Measurements from ENCODE around the gene AR. TPM values are rescaled to one million over a fixed set of nuclear protein-coding genes. Genes with fewer than 3 reads are reported as not detected.

The AR gene
- polyA plus RNA-seq, 1 experiment, result 13.1 TPM

- POLR2A ChIA-PET, result no interaction called here
- DNase-seq (ENCODE audit: low read depth, low spot score), result no peak
- Histone ChIP-seq H3K4me3 (ENCODE audit: low read depth, low read length) (no peak overlapping the region), H3K27ac (ENCODE audit: low read depth, low read length) (no peak overlapping the region), H3K27me3 (ENCODE audit: control insufficient read depth, insufficient read depth, low read length) (no peaks in the 10 kb centered on the region), H3K9me3 (ENCODE audit: control insufficient read depth, insufficient read depth, low read length) (no peaks in the 10 kb centered on the region)
- TF ChIP-seq CTCF (IDR thresholded peaks at IDR 0.05; ENCODE audit: low read depth, low read length), result peak; percentile 7; the same call in 1 of the 2 replicates
- CTCF ChIA-PET, result no interaction called here
Observed at GRCh38 chrX:67724359-67725110, 180.7 kb downstream of the AR start.

- Histone ChIP-seq H3K4me3 (ENCODE audit: low read depth, low read length) (no peak overlapping the region), H3K27me3 (ENCODE audit: control insufficient read depth, insufficient read depth, low read length) (no peaks in the 10 kb centered on the region), H3K9me3 (ENCODE audit: control insufficient read depth, insufficient read depth, low read length) (no peaks in the 10 kb centered on the region), H3K27ac (ENCODE audit: low read depth, low read length) (no peak overlapping the region)
- no peak for TF ChIP-seq CTCF (IDR thresholded peaks at IDR 0.05; ENCODE audit: low read depth, low read length)
- no peak for DNase-seq (ENCODE audit: low read depth, low spot score)
- ChIA-PET POLR2A (no interaction called here), CTCF (no interaction called here)
Observed at GRCh38 chrX:67725471-67725870, 181.7 kb downstream of the AR start.

- DNase-seq (ENCODE audit: low read depth, low spot score), result no peak
- H3K27ac ChIP-seq (ENCODE audit: low read depth, low read length), result no peak overlapping the region
- H3K4me3 ChIP-seq (ENCODE audit: low read depth, low read length), result no peak overlapping the region
- H3K27me3 ChIP-seq (ENCODE audit: control insufficient read depth, insufficient read depth, low read length), result no peaks in the 10 kb centered on the region
- POLR2A ChIA-PET, result no interaction called here
- no peak for TF ChIP-seq CTCF (IDR thresholded peaks at IDR 0.05; ENCODE audit: low read depth, low read length)
- H3K9me3 ChIP-seq (ENCODE audit: control insufficient read depth, insufficient read depth, low read length), result no peaks in the 10 kb centered on the region
- CTCF ChIA-PET, result no interaction called here
Observed at GRCh38 chrX:67726018-67726417, 182.2 kb downstream of the AR start.

DNA sequence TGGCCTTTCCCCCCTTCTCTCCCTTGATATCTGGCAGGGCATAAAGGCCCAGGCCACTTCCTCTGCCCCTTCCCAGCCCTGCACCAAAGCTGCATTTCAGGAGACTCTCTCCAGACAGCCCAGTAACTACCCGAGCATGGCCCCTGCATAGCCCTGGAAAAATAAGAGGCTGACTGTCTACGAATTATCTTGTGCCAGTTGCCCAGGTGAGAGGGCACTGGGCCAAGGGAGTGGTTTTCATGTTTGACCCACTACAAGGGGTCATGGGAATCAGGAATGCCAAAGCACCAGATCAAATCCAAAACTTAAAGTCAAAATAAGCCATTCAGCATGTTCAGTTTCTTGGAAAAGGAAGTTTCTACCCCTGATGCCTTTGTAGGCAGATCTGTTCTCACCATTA, 183.8 kb downstream of the AR start:
- CTCF ChIA-PET, result no interaction called here
- no peak for TF ChIP-seq CTCF (IDR thresholded peaks at IDR 0.05; ENCODE audit: low read depth, low read length)

DNA sequence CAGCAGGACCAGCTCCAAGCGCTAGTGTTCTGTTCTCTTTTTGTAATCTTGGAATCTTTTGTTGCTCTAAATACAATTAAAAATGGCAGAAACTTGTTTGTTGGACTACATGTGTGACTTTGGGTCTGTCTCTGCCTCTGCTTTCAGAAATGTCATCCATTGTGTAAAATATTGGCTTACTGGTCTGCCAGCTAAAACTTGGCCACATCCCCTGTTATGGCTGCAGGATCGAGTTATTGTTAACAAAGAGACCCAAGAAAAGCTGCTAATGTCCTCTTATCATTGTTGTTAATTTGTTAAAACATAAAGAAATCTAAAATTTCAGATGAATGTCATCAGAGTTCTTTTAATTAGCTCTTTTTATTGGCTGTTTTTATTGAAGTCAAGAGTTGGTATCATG, 186.5 kb downstream of the AR start:
- Histone ChIP-seq H3K27me3 (ENCODE audit: control insufficient read depth, insufficient read depth, low read length) (no peaks in the 10 kb centered on the region), H3K9me3 (ENCODE audit: control insufficient read depth, insufficient read depth, low read length) (no peaks in the 10 kb centered on the region), H3K27ac (ENCODE audit: low read depth, low read length) (no peak overlapping the region), H3K4me3 (ENCODE audit: low read depth, low read length) (no peak overlapping the region)
- ChIA-PET POLR2A (interaction anchor here (0.6 kb wide), 1 partner anchor 40 kb away, joined by 5 read pairs; no protein-coding TSS in a partner anchor), CTCF (no interaction called here)
- no peak for DNase-seq (ENCODE audit: low read depth, low spot score)
- TF ChIP-seq CTCF (IDR thresholded peaks at IDR 0.05; ENCODE audit: low read depth, low read length), result no peak

More for the DNA sequence above, 183.8 kb downstream of the AR start:
- no peaks in the 10 kb centered on the region for H3K27me3 ChIP-seq (ENCODE audit: control insufficient read depth, insufficient read depth, low read length)
- no peak overlapping the region for H3K4me3 ChIP-seq (ENCODE audit: low read depth, low read length)
- DNase-seq (ENCODE audit: low read depth, low spot score), result no peak
- no peak overlapping the region for H3K27ac ChIP-seq (ENCODE audit: low read depth, low read length)
- H3K9me3 ChIP-seq (ENCODE audit: control insufficient read depth, insufficient read depth, low read length), result no peaks in the 10 kb centered on the region
- POLR2A ChIA-PET, result no interaction called here
